Endometrial microvascular endothelial cells (primary cell): Measurements from ENCODE around the gene IQCE. TPM values are rescaled to one million over a fixed set of nuclear protein-coding genes. Genes with fewer than 3 reads are reported as not detected.

Experiments
- in situ Hi-C: cut with HindIII; loops from 2 replicates; pipeline ENCODE4 v1.10.0; 2017; ENCODE audit warnings: low sequenced_read_pairs, low pct_unique_long_range_greater_than_20kb; ENCODE audit errors: inconsistent ontology term
- total RNA-seq: library from RNA; depleted of rRNA; stranded (reverse); fragments of >200 nt; gene quantifications from one replicate; pipeline ENCODE4 v1.2.3, GENCODE V29; 2015; ENCODE audit errors: inconsistent ontology term

The IQCE gene
- total RNA-seq, 1 donor from 2014 or later, result 17.4 TPM

DNA sequence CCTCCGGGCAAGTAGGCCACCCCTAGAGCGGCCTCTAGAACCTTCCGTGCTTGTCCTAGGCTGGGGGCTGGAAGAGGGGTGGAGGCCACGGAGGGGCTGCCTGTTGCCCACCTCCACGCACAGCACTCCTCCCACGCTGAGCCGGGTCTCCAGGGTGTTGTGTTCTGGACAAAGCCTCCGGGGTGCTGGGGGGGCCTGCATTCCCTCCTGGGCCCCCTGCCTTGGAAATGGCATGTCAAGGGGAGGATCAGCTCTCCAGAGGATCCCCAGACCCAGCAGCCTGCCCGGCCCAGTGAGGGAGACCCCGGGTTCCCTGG lies 64.9 kb downstream of the IQCE start:
- in situ Hi-C loops, result no loop called here

DNA sequence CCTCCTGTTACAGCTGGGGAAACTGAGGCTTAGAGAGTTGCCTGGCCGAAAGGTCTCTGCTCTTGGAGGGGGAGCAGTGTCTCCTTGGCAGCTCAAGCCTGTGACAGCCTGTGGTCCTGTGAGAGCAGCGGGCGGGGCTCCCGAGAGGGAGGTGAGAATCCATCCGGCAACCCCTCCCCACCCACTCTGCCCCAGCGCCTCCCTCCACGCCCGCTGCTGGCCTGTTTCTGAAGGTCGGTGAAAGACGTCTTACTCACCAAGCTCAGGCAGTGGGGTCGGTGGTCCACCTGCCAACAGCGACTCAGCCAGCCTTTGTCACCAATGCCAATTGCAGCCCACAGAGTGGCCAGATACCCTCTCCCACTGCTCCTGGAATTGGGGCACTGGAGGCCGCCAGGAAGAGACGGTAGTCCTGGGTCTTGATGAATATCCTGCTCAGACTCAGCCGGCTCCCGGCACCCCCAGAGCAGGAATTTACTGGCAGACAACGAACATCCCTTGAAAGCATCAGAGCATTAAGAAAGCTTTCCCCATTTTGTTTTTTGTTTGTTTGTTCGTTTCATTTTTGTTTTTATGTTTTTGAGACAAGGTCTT lies 65.6 kb downstream of the IQCE start:
- in situ Hi-C loops, result no loop called here

DNA sequence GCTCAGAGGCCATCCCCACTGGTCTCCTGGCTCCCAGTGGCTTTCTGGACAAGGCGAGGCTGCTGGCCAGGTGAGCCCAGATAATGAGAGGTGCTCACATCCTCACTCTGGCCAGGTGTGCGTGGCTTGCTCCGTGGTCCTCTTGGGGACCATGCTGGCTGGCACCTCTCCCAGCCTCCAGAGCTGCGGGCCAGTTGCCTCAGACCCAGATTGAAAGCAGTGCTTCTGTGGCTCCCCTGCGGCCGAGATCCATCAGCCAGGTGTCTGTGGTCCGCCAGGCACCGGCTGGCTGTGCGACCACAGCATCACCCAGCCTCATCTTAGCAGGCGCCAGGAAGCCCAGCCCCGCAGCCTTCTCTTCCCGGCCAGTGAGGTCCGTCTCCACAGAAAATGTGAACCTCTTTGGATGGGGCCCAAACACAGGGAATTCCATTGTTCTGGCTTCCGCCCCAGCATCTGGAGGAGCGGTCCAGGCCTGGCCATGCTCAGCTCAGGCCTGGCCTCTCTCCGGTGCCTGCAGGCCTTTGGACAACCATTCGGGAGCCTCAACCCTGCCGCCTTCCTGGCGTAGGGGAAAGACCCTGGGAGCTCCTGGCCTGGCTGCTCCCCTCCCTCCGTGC lies 67.8 kb downstream of the IQCE start:
- in situ Hi-C loops, result no loop called here

DNA sequence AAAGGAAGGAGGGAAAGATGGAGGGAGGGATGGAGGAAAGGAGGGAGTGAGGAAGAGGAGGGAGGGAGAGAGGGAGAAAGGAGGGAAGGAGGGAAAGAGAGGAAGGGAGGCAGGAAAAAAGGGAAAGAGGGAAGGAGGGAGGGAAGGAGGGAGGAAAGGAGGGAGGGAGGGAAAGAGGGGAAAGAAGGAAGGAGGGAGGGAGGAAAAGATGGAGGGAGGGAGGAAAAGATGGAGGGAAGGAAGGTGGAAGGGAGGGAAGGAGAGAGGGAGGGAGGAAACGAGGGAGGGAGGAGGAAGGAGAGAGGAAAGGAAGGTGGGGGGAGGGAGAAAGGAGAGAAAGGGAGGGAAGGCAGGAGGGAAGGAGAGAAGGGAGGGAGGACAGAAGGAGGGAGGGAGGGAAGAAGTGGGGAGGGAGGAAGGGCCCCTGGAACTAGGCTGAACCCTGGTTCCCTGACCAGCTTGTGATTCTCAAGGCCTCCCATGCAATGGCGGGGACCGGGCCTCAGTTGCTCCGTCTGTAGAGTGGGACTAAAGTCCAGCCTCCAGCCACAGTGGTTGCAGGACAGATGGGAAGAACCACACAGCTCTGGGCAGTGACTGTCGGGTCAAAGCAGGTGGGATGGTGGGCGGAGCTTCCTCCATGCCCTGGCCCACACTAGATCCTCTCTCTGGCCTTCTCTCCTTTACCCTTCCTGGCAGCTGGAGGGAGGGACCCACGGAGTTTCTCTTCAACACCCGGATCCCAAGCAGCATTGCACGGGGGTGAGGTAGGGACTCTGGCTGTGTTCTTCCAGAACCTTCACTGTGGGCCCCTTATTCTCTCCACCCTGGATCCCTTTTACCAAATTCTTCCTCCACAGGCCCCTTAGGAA lies 68.7 kb downstream of the IQCE start:
- in situ Hi-C loops, result no loop called here

DNA sequence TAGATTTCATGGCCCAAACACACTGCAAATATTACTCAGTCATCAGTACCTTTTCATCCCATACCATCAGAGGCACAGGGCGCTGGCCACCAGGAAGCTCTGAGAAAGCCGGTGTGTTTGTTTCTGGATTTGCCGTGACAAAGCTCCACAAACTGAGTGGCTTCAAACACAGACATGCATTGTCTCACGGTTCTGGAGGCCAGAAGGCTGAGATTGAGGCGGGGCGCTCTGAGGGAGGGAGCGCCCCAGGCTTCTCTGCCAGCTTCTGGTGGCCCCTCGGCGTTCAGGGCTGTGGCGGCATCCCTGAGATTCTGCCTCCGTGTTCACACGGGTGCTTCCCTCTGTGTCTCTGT lies 69.3 kb downstream of the IQCE start:
- in situ Hi-C loops, result no loop called here

DNA sequence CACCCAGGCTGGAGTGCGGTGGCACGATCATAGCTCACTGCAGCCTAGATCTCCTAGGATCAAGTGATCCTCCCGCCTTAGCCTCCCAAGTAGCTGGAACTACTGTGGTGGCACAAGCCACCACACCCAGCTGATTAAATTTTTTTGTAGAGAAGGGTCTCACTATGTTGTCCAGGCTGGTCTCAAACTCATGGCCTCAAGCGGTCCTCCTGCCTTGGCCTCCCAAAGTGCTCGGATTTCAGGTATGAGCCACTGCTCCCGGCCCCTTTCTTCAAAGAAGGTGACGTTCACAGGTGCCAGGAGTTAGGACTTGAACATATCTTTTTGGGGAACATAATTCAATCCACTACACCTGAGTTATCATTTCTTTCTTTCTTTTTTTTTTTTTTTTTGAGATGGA lies 70.1 kb downstream of the IQCE start:
- in situ Hi-C loops, result no loop called here

DNA sequence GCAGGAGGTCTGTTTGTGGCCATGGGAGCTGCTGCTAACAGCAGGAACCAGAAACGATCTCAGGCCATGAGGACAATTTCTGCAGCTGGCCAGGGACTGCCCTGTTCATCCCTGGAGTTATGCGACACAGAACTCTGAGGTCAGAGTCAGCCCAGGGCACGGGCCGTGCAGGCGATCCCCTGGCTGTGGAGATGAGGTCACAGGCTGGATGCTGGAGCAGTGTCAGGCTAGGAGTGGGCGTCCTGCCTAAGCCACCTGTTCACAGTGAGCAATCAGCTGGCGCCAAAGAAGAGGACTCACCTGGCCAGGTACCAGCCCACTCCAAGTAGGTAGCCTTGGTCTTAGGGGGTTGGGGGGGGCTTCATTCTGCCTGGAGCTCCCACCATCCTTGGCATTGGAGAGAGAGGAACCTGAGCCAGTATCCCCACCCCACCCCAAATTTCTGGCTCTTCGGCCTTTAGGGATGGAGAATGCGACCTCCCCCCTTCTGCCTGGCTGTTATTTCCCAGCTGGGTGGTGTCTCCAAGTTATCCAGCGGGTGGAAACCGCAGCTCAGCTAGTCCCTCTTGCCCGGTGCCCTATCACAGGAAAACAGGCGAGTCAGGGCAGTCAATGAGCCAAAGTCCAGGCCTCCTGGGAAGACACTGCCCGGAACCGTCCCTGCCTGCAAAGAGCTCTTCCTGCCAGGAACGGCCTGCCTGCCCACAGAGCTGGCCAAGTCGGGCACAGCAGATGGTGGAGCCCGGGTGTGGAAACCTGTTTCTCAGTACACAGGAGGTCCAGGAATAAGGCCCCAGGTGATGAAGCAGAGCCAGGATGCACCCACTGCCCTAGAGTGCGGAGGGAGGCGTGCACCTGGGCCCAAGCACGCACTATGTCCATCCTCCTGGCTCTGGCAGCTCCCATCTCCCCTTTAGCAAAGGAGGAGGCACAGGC lies 71.2 kb downstream of the IQCE start:
- in situ Hi-C loops, result no loop called here

DNA sequence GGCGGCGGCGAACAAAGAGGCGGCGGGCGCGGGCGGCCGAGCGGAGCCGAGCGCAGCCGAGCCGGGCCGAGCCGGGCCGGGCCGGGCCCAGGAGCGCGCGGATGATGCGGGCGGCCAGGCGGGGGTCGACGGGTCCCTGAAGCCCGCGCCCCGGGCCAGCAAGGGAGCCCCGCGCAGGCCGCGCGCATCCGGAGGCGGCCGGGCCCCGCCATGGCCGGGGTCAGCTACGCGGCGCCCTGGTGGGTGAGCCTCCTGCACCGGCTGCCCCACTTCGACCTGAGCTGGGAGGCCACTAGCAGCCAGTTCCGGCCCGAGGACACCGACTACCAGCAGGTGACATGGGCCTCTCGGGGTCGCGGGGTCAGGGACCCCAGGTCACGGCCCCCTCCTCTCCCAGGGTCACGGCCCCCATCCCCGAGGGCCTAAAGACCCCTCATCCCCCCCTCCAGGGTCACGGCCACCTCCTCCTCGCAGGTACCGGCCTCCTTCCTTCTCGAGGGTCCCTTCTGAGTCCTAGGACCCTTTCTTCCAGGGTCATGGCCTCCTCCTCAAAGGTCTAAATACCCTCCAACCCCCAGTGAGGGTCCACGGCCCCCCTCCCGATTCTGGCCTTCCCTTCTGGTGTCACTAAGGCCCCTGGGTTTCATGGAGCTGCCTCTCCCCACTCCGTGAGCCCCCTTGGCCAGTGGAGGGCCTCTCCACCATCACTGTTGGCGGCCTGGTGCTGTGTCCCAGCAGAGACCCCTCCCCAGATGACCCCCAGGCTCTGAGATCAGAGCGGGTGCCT lies 73.4 kb downstream of the IQCE start, which contains the start of gene TTYH3:
Gene TTYH3, plus strand, starts transcription at position 41 of the 787 bp plus-strand sequence. Its CDS starts 170 bp downstream, at position 211.
- in situ Hi-C loops, result no loop called here

DNA sequence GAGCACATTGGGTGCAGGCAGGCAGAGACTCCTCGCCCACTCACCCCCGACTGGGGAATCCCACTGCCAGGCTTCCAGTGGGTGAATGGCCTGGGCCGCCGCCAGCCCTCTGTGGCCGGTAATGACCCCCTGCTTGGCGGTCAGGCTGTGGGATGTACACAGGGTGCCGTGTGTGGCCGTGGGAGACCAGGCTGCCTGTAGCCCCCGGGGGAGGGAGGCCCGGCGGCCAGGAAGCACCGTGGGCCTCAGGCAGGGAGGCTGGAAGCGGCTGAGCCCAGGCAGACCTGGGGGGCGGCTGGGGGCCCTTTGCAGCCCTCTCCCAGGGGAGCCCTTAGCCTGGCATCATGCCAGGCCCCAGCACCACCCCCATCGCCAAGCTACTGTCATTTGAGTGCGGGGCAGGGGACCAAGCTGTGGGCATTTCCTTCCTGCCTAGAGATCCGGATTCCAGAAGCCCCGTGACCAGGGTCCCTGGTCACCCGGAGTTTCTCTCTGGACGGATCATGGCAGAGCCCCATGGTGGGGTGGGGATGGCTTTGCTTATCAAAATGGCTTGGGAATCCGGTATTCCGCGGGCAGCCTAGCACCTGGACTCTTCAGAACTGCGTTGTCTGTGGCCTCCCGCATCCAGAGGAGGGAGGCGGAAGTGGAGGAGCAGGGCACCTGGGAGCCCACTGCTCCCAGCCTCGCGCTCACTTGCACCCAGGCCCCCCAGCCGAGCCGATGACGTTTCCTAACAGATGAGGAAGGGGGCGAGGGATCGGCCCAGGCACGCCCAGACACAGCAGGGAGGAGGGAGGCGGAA lies 74.2 kb downstream of the IQCE start:
- in situ Hi-C loops, result no loop called here

DNA sequence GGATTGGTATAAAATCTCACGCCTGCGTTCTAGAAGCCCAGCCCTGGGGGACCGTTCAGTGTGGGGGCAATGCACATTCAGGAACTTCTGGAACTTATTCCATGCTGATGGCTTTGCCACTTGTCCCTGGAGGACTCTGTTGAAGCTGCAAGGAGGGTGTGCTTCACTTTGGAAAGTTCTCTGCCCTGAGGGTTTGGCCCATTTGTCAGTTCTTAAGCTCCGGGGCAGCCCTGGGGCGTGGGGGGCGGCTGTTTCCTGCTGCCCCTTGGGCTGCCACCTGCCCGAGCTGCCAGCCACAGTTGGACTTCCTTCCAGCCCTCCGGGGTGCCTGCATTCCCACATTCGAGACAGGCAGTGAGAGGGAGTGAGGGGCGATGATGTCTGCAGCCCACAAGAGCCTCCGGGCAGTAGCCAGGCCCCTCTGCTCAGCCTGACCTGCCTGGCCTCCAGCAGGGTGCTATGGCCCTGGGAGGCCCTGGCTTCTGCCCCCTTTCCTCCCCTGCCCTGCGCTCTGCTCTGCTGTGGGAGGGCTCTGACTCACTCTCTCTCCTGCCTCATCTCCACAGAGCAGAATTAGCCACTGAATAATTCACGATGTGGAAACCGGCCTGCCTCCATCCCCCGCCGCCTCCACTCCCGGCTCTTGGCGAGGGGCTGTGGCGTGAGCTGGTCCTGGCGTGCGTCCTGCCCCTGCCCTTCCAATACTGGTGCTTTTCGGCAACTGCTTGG lies 74.9 kb downstream of the IQCE start:
- in situ Hi-C loops, result no loop called here

DNA sequence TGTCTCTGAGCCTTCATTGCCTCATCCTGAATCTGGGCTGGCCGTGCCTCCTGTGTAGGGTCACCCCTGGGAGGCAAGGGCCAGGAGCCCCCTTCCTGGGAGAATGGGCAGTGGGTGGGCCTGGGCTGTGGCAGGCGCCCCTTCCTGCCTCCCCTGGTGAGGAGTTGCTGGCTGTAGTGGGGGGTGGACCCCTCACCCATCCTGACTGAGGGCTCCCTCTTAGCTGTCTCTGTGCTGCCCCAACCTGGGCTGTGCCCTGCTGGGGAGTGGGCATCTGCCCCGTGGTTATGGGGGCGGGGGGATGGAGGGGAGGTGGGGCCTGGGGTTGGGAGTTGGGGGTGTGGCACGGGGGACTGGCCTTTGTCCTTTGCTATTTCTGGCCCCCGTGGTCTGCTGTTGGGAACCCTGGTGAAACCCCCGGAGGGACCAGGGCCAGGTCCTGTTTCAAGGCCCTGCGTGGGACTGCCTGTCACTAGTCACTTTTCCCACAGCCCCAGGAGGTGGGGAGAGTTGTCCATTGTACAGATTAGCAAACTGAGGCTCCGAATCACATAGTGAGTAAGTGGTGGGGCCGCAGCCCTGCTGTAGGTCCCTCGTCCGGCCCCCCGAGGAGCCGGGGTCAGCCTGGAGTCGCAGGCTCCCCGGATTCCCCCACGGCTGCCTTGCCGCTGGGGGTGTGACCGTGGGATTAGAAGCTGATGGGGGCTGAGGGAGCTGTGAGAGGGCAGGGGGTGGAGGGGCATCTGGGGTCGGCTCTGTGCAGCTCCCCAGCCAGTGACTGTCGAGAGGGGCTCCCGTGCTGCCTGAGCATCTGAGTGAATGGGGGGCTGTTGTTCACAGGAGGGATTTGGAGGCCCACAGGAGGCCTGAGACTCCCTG lies 75.7 kb downstream of the IQCE start:
- in situ Hi-C loops, result no loop called here

DNA sequence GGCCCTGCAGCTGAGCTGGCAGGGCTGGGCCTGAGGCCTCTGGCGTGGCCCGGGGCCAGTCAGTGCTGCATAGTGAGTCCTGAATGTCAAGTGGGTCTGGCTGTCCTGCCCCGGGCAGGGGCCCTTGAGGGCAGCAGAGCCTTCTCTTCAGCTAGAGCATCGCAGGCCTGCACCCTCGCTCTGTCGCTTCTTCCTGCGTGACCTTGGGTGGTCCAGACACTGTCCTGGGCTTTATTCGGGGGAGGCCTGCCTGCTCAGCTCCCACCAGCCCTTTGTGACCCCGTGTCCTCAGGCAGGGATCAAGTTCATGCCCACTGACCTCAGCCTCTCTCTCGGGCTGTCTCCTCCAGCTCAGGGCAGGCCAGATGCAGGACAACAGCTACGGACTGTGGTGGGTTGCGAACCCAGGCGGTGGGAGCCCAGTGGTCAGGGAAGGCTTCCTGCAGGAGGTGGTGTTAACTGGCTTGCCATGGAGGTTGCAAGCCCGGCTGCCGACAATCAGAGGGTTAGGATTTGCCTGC lies 76.4 kb downstream of the IQCE start:
- in situ Hi-C loops, result no loop called here

DNA sequence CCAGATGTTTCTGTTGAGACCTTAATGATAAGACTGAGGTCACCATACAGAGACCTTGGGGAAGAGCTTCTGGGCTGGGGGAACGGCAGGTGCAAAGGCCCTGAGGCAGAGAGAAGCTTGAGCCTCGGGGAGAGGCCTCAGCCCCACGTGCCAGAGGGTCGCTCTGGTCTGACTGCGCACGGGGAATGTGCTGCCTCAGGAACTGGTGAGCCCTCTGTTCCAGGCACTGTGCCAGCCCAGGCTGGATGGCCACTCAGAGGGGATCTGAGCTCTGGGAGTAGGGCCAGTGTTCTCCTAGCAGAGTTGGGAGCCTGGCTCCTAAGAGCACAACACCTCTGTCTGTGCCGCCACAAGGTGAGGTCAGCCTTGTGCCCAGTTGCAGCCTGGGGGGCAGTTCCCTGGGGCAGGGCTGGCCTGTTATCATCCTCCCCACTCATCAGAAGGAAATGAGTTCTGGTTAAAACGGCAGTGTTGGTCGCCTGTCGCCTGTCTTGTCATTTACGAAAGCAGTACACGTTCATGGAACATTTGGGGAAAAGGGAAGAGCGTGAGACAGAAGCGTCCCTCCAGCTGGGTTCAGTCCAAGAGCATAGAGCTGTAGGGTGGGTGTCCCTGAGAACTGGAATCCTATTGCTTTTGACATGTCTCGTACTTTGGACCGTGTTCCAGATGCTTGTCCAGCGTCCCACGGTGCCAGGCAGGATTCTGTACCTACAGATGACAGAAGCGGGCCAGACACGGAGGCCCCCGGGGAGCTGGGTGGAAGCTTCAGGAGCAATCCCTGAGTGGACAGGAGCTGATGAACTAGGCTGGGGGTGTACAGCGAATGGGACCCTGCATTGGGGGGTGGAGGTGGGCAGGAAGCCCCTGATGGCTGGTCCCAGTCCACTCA lies 77.3 kb downstream of the IQCE start:
- in situ Hi-C loops, result no loop called here

DNA sequence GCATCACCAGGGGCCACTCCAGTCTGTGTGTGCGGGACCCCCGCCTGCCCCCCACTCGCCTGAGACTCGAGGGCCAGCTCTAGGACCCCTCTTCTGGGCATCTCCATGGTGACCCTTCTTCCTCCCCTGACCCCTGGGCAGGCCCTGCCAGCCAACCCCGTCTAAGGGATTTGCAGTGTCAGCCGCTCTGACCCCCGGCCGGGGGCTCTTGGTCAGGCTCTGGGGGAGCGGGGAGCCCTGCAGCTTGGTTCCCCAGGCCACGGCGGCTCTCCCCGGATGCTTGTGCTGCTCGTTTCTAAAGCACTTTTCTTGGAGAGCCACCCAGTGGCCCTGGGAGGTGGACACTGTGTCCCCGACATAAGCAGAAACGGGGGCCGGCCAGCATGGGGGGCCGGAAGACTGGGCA lies 78.3 kb downstream of the IQCE start:
- in situ Hi-C loops, result no loop called here
